HCT116 (cell line): Measurements from ENCODE around the gene CA5B. TPM values are rescaled to one million over a fixed set of nuclear protein-coding genes. Genes with fewer than 3 reads are reported as not detected.

Experiments
- ATAC-seq: fragments of 200-7000 bp; cut with Tn5 transposase; 2 replicates; pipeline ENCODE4 v1.9.1; 2020; ENCODE audit warnings: mild to moderate bottlenecking, moderate library complexity
- BruUV-seq: library from RNA; stranded (reverse); fragments of 400-500 nt; replicated peaks from 2 replicates; lab custom pipeline; 2021; lab: Mats Ljungman, UMichigan
- CTCF ChIA-PET: fragments of 300-600 bp; sonication (Branson Sonifier 250); formaldehyde crosslinking; loops from one replicate; lab custom pipeline; 2021; ENCODE audit warnings: antibody characterized with exemption; lab: Charles Lee
- POLR2A ChIA-PET: fragments of 300-600, 350-600 bp; sonication (Branson Sonifier 250); formaldehyde crosslinking; loops from one replicate; lab custom pipeline; 2021; ENCODE audit warnings: antibody characterized with exemption; lab: Charles Lee
- RAD21 ChIA-PET, 2 experiments: fragments of 300-600 bp; sonication (Branson Sonifier 250); formaldehyde crosslinking; loops; one replicate each; lab custom pipeline; 2023; ENCODE audit warnings: low total read pairs in 2 of 2; ENCODE audit not compliant: uncharacterized antibody in 2 of 2, unreplicated experiment in 2 of 2, low non-redundant PET in 1 of 2; lab: Charles Lee
- DNase-seq: peaks from one replicate; pipeline ENCODE4 v3.0.0-alpha.2; 2010; ENCODE audit warnings: low read depth, low spot score
- H2AFZ ChIP-seq: fragments of 200-600 bp; shearing (Covaris generic), sonication (generic); 2 replicates; pipeline ENCODE4 v1.6.1; 2017; ENCODE audit warnings: low read depth, mixed run types, mixed read lengths, antibody characterized with exemption, low read length; ENCODE audit not compliant: poor library complexity, severe bottlenecking
- H3K27ac ChIP-seq: 2 replicates; pipeline ENCODE4 v1.5.1; 2012; ENCODE audit warnings: low read depth, low read length
- H3K27me3 ChIP-seq: fragments of 200-600 bp; sonication (generic); 2 replicates; pipeline ENCODE4 v1.6.1; 2016; ENCODE audit warnings: mixed run types, low read length, mixed read lengths; ENCODE audit not compliant: insufficient read depth
- H3K36me3 ChIP-seq, 2 experiments: fragments of 200-500 bp in 1 of 2; fragments of 200-600 bp in 1 of 2; sonication (Bioruptor generic) in 1 of 2; sonication (generic) in 1 of 2; 2 replicates each; pipeline versions ENCODE4 v1.5.1 to v1.6.1; 2014 to 2016; ENCODE audit warnings: low read length in 2 of 2, inconsistent platforms in 1 of 2, mixed read lengths in 1 of 2, mixed run types in 1 of 2; ENCODE audit not compliant: insufficient read depth in 2 of 2, control insufficient read depth in 1 of 2
- H3K4me1 ChIP-seq, 2 experiments: fragments of 200-600 bp in 1 of 2; sonication (generic) in 1 of 2; 2 replicates each; pipeline versions ENCODE4 v1.5.1 to v1.6.1; 2012 to 2017; ENCODE audit warnings: low read length in 2 of 2, inconsistent platforms in 1 of 2, mild to moderate bottlenecking in 1 of 2, mixed read lengths in 1 of 2, mixed run types in 1 of 2, moderate library complexity in 1 of 2; ENCODE audit not compliant: insufficient read depth in 2 of 2, control insufficient read depth in 1 of 2
- H3K4me2 ChIP-seq: fragments of 200-600 bp; sonication (generic); 2 replicates; pipeline ENCODE4 v1.6.1; 2017; ENCODE audit warnings: mixed run types, low read length, mixed read lengths
- H3K4me3 ChIP-seq, 2 experiments: fragments of 200-600 bp in 1 of 2; sonication (generic) in 1 of 2; replicated peaks in 1 of 2; 2 replicates each; pipeline ENCODE4 v1.5.1; 2011 to 2016; ENCODE audit warnings: low read length in 2 of 2, control low read depth in 1 of 2, low read depth in 1 of 2, mild to moderate bottlenecking in 1 of 2, mixed read lengths in 1 of 2, mixed run types in 1 of 2
- H3K79me2 ChIP-seq: fragments of 200-600 bp; sonication (generic); 2 replicates; pipeline ENCODE4 v1.6.1; 2017; ENCODE audit warnings: mild to moderate bottlenecking, mixed run types, low read length, moderate library complexity, mixed read lengths; ENCODE audit not compliant: insufficient read depth
- H3K9ac ChIP-seq: fragments of 200-600 bp; sonication (generic); 2 replicates; pipeline ENCODE4 v1.6.1; 2016; ENCODE audit warnings: low read length, mixed read lengths
- H3K9me2 ChIP-seq: fragments of 200-600 bp; sonication (generic), shearing (Covaris generic); 2 replicates; pipeline ENCODE4 v1.6.1; 2017; ENCODE audit warnings: mixed run types, mild to moderate bottlenecking, moderate library complexity; ENCODE audit not compliant: insufficient read depth
- H3K9me3 ChIP-seq, 2 experiments: fragments of 200-500 bp in 1 of 2; fragments of 200-600 bp in 1 of 2; sonication (Bioruptor generic) in 1 of 2; sonication (generic) in 1 of 2; 2 replicates each; pipeline ENCODE4 v1.6.1; 2014 to 2017; ENCODE audit warnings: low read length in 2 of 2, mixed read lengths in 2 of 2, inconsistent platforms in 1 of 2, low read depth in 1 of 2, mild to moderate bottlenecking in 1 of 2, mixed run types in 1 of 2, moderate library complexity in 1 of 2; ENCODE audit not compliant: control insufficient read depth in 1 of 2, insufficient read depth in 1 of 2
- H4K20me1 ChIP-seq: fragments of 200-600 bp; sonication (generic), shearing (Covaris generic); 2 replicates; pipeline ENCODE4 v1.6.1; 2017; ENCODE audit warnings: mixed run types, mild to moderate bottlenecking, moderate library complexity; ENCODE audit not compliant: insufficient read depth
- ATF3 ChIP-seq: IDR thresholded peaks from 2 replicates; pipeline ENCODE4 v1.6.1; 2012
- CBX3 ChIP-seq: IDR thresholded peaks from 2 replicates; pipeline ENCODE4 v1.6.1; 2012; ENCODE audit warnings: low read depth
- CEBPB ChIP-seq: IDR thresholded peaks from 2 replicates; pipeline ENCODE4 v1.6.1; 2012; ENCODE audit warnings: low read depth
- CTCF ChIP-seq, 3 experiments: fragments of 200-600 bp in 1 of 3; sonication (generic) in 1 of 3; IDR thresholded peaks in 2 of 3; conservative IDR thresholded peaks in 1 of 3; 2 replicates each; pipeline ENCODE4 v1.5.1; 2012 to 2017; ENCODE audit warnings: low read depth in 2 of 3, low read length in 2 of 3, antibody characterized with exemption in 1 of 3, borderline replicate concordance in 1 of 3, control low read depth in 1 of 3, mild to moderate bottlenecking in 1 of 3, mixed read lengths in 1 of 3, mixed run types in 1 of 3, moderate library complexity in 1 of 3; ENCODE audit not compliant: insufficient read depth in 1 of 3
- EGR1 ChIP-seq: IDR thresholded peaks from 2 replicates; pipeline ENCODE4 v1.6.1; 2012; ENCODE audit warnings: low read depth
- ELF1 ChIP-seq: IDR thresholded peaks from 2 replicates; pipeline ENCODE4 v1.6.1; 2012; ENCODE audit warnings: low read depth, borderline replicate concordance
- FOSL1 ChIP-seq: IDR thresholded peaks from 2 replicates; pipeline ENCODE4 v1.6.1; 2012; ENCODE audit warnings: low read depth
- JUND ChIP-seq: IDR thresholded peaks from 2 replicates; pipeline ENCODE4 v1.6.1; 2012
- MAX ChIP-seq: IDR thresholded peaks from 2 replicates; pipeline ENCODE4 v1.6.1; 2012
- POLR2A ChIP-seq: IDR thresholded peaks from 2 replicates; pipeline ENCODE4 v1.7.0; 2011; ENCODE audit warnings: borderline replicate concordance; ENCODE audit not compliant: insufficient read depth, insufficient read length; ENCODE audit errors: extremely low read depth
- POLR2AphosphoS5 ChIP-seq: IDR thresholded peaks from 2 replicates; pipeline ENCODE4 v1.6.1; 2011; ENCODE audit warnings: mild to moderate bottlenecking, low read depth, low read length, moderate library complexity
- RAD21 ChIP-seq: IDR thresholded peaks from 2 replicates; pipeline ENCODE4 v1.6.1; 2012; ENCODE audit warnings: low read depth, mild to moderate bottlenecking
- SIN3A ChIP-seq: IDR thresholded peaks from 2 replicates; pipeline ENCODE4 v1.6.1; 2012; ENCODE audit warnings: low read depth
- SP1 ChIP-seq: IDR thresholded peaks from 2 replicates; pipeline ENCODE4 v1.6.1; 2012; ENCODE audit warnings: low read depth
- SRF ChIP-seq: IDR thresholded peaks from 2 replicates; pipeline ENCODE4 v1.6.1; 2012; ENCODE audit warnings: low read depth
- TCF7L2 ChIP-seq: IDR thresholded peaks from 2 replicates; pipeline ENCODE4 v1.7.0; 2011; ENCODE audit warnings: borderline replicate concordance, inconsistent platforms; ENCODE audit not compliant: insufficient read depth, insufficient read length; ENCODE audit errors: extremely low read depth
- YY1 ChIP-seq: IDR thresholded peaks from 2 replicates; pipeline ENCODE4 v1.6.1; 2011; ENCODE audit warnings: low read length, low read depth, moderate library complexity, mild to moderate bottlenecking; ENCODE audit not compliant: insufficient replicate concordance; ENCODE audit errors: extremely low read depth
- ZBTB33 ChIP-seq: IDR thresholded peaks from 2 replicates; pipeline ENCODE4 v1.6.1; 2011; ENCODE audit warnings: mild to moderate bottlenecking, low read length, moderate library complexity; ENCODE audit not compliant: insufficient replicate concordance; ENCODE audit errors: extremely low read depth
- ZFX ChIP-seq: fragments of 450-650 bp; IDR thresholded peaks from 2 replicates; pipeline ENCODE4 v1.6.1; 2017
- ZNF274 ChIP-seq: fragments of 200-500 bp; sonication (Bioruptor generic); IDR thresholded peaks from 2 replicates; pipeline ENCODE4 v1.6.1; 2014; ENCODE audit warnings: mild to moderate bottlenecking, low read depth, low read length, inconsistent platforms
- intact Hi-C: fragments of 100-400 bp; cut with micrococcal nuclease; formaldehyde crosslinking; loops from 2 replicates; pipeline ENCODE4 v1.10.0; 2022
- total RNA-seq: library from RNA; stranded (reverse); gene quantifications from one replicate; pipeline ENCODE4 v1.2.1, GENCODE V29; 2021; ENCODE audit not compliant: unreplicated experiment

Gene CA5B
- total RNA-seq, 1 experiment from 2014 or later = 5.5 TPM

- H3K4me1 ChIP-seq = no peaks in the 10 kb centered on the region
- H3K27me3 ChIP-seq = no peaks in the 10 kb centered on the region
- peaks cover 0 to 5% of the 10 kb centered on the region in 2 experiments; a peak in 1 of 4 replicates for H3K36me3 ChIP-seq
- no peak overlapping the region for H3K9ac ChIP-seq
- DNase-seq (no peak), ATAC-seq (no peak)
- TF ChIP-seq RAD21 (no peak), JUND (no peak), FOSL1 (no peak), SIN3A (no peak), ZBTB33 (no peak), MAX (no peak), YY1 (no peak), CEBPB (no peak), ZNF274 (no peak), SRF (no peak), CBX3 (no peak), SP1 (no peak), ELF1 (no peak), TCF7L2 (no peak), ZFX (no peak), POLR2A (no peak), EGR1 (no peak), CTCF (IDR thresholded peaks at IDR 0.05 in 2 of 3, conservative IDR thresholded peaks at IDR 0.05 in 1 of 3; ENCODE audit: borderline replicate concordance in 1 of 3, insufficient read depth in 1 of 3, low read depth in 2 of 3, low read length in 2 of 3) (no peak), ATF3 (no peak), POLR2AphosphoS5 (no peak)
- H2AFZ ChIP-seq = no peak overlapping the region
- no peaks in the 10 kb centered on the region for H3K9me2 ChIP-seq
- no peak overlapping the region for H3K27ac ChIP-seq
- no peaks in the 10 kb centered on the region for H3K9me3 ChIP-seq
- no TSS peak for BruUV-seq
- CTCF ChIA-PET = no interaction called here
- RAD21 ChIA-PET = interaction anchor here in 1 of 2 experiments (0.7 kb wide), 1 partner anchor 296 kb away, joined by 3 read pairs; no protein-coding TSS in a partner anchor
- no peaks in the 10 kb centered on the region for H3K79me2 ChIP-seq
- no peak overlapping the region for H3K4me3 ChIP-seq
- intact Hi-C loops = no loop called here
- H3K4me2 ChIP-seq = no peak overlapping the region
- no peaks in the 10 kb centered on the region for H4K20me1 ChIP-seq
- POLR2A ChIA-PET = no interaction called here
These were observed 78.4 kb downstream of the CA5B start for GRCh38 chrX:15816438-15816809.
